ENCODE measurements around the gene SMYD5.
"Not testable (repeated sequence)": the region's sequence is repeated elsewhere in the genome, so short reads cannot be mapped to it uniquely, and the experiment has no call there.

SMYD5 gene

GRCh38 chr2:73262108-73262651, 48.1 kb downstream of the SMYD5 start:
- DNase-seq: no peak

- not testable (repeated sequence) for DNase-seq
Observed at GRCh38 chr2:73262691-73263429, 48.8 kb downstream of the SMYD5 start.

GRCh38 chr2:73263540-73264331, 49.7 kb downstream of the SMYD5 start:
- DNase-seq: no peak

- no peak for DNase-seq
Observed at GRCh38 chr2:73264332-73264606, 50.2 kb downstream of the SMYD5 start.

- no peak for DNase-seq
Observed at GRCh38 chr2:73264783-73265182, 50.7 kb downstream of the SMYD5 start.

GRCh38 chr2:73265298-73266060, 51.4 kb downstream of the SMYD5 start:
- DNase-seq: no peak

- DNase-seq: no peak
Observed at GRCh38 chr2:73266061-73266901, 52.2 kb downstream of the SMYD5 start.

GRCh38 chr2:73267008-73267407, 53.0 kb downstream of the SMYD5 start:
- DNase-seq: no peak

- DNase-seq: no peak
Observed at GRCh38 chr2:73268366-73268829, 54.4 kb downstream of the SMYD5 start.

- peak; percentile 53 for DNase-seq
Observed at GRCh38 chr2:73268830-73269685, 55.0 kb downstream of the SMYD5 start.

- DNase-seq: no peak
Observed at GRCh38 chr2:73269686-73270465, 55.8 kb downstream of the SMYD5 start.

- no peak for DNase-seq
Observed at GRCh38 chr2:73272270-73272669, 58.2 kb downstream of the SMYD5 start.
